Fibroblast of villous mesenchyme (primary cell): Measurements from ENCODE around the gene GOLGA7B. TPM values are rescaled to one million over a fixed set of nuclear protein-coding genes. Genes with fewer than 3 reads are reported as not detected.

ENCODE experiments used
- DNase-seq: peaks from one replicate; pipeline ENCODE4 v3.0.0-alpha.2; 2010; ENCODE audit warnings: low read depth
- H3K4me3 ChIP-seq: 2 replicates; pipeline ENCODE4 v1.5.1; 2011; ENCODE audit warnings: low read depth, mild to moderate bottlenecking, low read length
- total RNA-seq: library from RNA; depleted of rRNA; stranded (reverse); fragments of >200 nt; gene quantifications from 2 replicates; pipeline ENCODE4 v1.2.3, GENCODE V29; 2012
- TF ChIP-seq, protein P1 (sequence below): IDR thresholded peaks from 2 replicates; pipeline ENCODE4 v1.5.1; 2012; ENCODE audit warnings: low read depth, mild to moderate bottlenecking, low read length; ENCODE audit not compliant: insufficient read depth

Gene GOLGA7B
- total RNA-seq, 1 donor = under 0.01 TPM

DNA sequence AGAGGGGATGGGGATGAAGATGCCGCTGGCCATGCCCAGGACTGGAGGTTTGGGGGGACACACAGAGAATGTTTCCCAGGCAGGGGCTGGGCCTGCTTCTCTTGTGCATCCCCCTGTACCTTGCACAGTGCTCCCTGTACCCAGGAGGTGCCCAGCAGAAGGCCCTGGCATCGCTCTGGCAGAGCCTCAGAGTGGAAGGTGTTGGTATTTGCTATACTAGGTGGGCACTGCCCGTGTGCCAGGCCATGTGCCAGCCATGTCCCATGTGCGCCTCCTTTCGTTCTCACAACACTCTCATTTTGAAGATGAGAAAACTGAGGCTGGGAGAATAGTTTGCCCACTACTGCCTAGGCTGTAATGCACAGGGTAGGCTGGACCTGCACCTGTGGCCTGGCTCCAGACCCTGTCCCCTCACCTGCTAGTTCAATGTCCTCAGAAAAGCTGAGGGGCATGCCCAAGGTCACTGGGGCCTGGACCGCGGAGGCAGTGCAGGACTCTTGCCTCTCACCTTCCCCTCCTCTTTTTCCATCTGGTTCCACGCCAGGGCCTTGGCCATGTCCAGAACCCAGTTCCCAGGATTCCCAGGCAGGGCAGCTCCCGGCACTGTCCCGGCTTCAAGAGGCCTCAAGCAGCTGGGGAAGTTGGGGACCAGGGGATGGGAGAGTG, 64.7 kb downstream of the GOLGA7B start:
- TF ChIP-seq, protein P1, sequence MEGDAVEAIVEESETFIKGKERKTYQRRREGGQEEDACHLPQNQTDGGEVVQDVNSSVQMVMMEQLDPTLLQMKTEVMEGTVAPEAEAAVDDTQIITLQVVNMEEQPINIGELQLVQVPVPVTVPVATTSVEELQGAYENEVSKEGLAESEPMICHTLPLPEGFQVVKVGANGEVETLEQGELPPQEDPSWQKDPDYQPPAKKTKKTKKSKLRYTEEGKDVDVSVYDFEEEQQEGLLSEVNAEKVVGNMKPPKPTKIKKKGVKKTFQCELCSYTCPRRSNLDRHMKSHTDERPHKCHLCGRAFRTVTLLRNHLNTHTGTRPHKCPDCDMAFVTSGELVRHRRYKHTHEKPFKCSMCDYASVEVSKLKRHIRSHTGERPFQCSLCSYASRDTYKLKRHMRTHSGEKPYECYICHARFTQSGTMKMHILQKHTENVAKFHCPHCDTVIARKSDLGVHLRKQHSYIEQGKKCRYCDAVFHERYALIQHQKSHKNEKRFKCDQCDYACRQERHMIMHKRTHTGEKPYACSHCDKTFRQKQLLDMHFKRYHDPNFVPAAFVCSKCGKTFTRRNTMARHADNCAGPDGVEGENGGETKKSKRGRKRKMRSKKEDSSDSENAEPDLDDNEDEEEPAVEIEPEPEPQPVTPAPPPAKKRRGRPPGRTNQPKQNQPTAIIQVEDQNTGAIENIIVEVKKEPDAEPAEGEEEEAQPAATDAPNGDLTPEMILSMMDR = no peak
- no peak overlapping the region for H3K4me3 ChIP-seq
- DNase-seq = no peak

DNA sequence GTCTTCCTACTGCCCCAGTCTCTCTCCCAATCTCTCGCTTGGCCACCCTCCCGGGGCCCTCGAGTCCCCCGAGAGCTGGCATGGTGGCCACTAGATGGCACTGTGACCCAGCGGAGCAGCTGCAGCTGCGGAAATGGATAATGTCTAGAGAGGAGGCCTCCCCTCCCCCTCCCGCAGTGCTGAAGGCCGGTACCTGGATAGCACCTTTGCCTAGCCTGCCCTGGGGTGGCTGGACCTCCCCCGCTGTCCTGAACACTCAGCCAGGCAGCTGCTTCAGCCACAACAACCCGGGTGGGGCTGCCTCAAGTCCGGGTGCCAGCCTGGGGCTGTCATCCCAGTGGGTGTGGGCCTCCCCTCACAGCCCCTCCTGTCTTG, 65.2 kb downstream of the GOLGA7B start:
- H3K4me3 ChIP-seq = no peak overlapping the region
- DNase-seq = peak; percentile 48
- TF ChIP-seq, protein P1 = peak; percentile 91

DNA sequence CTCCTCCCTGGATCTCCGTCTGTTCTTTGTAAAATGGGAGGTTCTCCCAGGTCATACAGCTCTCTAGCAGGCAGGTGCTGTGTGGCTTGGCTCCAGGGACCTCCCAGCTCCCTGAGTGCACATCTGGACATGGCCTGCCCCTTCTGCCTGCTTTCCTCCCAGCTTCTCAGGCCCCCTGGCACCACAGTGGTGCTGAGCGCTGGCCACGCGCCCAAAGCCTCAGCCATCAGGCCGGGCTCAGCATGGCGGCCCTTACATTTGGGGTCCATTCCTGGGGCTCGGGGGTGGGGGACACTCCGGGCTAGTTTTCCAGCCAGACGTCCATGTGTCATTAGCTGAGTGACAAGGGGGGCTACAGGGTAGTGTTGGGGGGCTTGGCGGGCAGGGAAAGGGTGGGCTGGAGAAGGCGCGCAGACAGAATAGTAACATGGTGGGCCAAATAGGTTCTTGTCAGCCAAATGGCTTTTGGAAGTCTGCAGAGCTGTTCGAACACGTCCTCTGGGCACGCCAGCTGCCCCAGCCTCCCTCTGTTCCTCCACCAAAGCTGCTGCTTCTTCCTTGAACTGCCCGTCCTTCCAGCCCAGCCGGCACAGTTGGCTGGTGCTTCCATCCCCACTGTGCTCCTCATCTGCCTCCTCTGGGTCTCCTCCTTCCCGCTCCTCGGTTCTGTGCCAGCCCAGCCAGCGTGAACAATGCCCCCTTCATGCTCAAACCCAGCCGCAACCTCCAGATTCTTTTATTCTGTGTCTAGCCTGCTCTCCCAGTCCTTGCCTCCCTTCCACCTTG, 65.9 kb downstream of the GOLGA7B start:
- TF ChIP-seq, protein P1 = no peak
- no peak overlapping the region for H3K4me3 ChIP-seq
- no peak for DNase-seq

DNA sequence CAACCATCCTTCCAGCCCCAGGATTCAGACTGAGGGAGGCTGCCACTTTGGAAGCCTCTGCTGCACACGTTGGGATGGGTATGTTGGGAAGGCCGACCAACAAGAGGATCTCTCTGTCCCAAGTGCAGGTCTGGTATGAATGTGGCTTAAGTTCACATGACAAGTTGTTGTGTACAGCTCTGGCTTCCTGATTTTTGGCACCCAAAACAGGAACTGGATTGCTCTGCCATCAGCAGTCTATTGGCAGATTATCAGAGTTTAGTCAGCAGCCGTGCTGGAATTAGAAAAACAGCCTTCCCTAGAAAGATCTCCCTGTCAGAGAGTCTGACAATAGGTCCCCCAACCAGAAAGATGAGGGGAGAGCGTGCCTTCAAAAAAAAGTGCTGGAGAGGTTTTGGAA, 66.9 kb downstream of the GOLGA7B start:
- no peak for DNase-seq
- TF ChIP-seq, protein P1 = no peak
- H3K4me3 ChIP-seq = no peak overlapping the region

DNA sequence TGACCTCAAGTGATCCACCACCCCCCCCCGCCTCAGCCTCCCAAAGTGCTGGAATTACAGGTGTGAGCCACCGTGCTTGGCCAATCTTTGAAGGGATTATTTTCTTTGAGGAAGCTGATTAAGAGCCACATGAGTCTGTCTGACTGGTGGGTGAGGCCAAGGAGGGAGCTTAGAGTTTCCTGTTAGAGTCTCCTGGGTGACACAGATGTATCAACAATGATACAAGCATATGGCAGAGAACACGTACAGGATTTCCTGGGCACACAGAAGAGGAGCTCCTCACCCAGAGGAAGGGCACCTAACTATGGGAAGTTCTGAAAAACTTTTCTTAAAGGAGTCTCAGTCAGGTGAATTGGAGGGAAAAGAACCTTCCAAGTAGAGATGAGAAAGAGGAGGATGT, 69.4 kb downstream of the GOLGA7B start:
- H3K4me3 ChIP-seq = no peak overlapping the region
- TF ChIP-seq, protein P1 = no peak
- DNase-seq = no peak

DNA sequence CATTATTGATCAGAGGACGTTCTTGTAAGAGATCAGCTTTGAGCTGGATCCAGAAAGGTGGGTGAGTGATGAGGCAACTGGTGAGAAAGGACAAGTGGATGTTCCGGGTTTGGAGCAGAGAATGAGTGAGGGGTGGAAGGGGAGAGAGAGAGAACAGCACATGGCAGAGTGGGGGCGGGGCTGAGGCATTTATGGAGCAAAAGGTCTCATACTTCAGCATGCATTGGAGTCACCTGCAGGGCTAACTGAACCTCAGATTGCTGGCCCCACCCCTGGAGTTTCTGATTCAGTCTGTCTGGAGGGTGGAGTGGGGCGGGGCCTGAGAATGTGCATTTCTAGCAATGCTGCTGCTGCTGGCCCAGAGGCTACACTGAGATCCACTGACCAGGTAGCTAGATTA, 71.2 kb downstream of the GOLGA7B start:
- no peak overlapping the region for H3K4me3 ChIP-seq
- TF ChIP-seq, protein P1 = no peak
- no peak for DNase-seq

Other genes with a start within 250 kb of the GOLGA7B start
- gene MORN4, start 216.3 kb upstream of the GOLGA7B start, total RNA-seq = 4.2 and 5.6 TPM in 2 replicates
- gene PI4K2A, start 209.2 kb upstream of the GOLGA7B start, total RNA-seq = 22.5 and 25.0 TPM in 2 replicates
- 12.5 and 19.6 TPM in 2 replicates for gene AVPI1, start 162.6 kb upstream of the GOLGA7B start, total RNA-seq
- gene MARVELD1, start 136.1 kb upstream of the GOLGA7B start, total RNA-seq = 44.0 and 58.9 TPM in 2 replicates
- gene ZFYVE27, start 112.7 kb upstream of the GOLGA7B start, total RNA-seq = 19.6 and 22.0 TPM in 2 replicates
- not detected in 2 replicates for gene SFRP5, start 77.8 kb upstream of the GOLGA7B start, total RNA-seq
- not detected in 2 replicates for gene CRTAC1, start 180.8 kb downstream of the GOLGA7B start, total RNA-seq